Prostate gland (tissue), 2 donors: ENCODE measurements around the gene EDA2R.

Experiments used
- POLR2A ChIP-seq: fragments of 450-650 bp; IDR thresholded peaks from one replicate; pipeline ENCODE4 v1.6.1; 2016; ENCODE audit warnings: antibody characterized with exemption, mild to moderate bottlenecking
- POLR2AphosphoS5 ChIP-seq: sonication (generic); formaldehyde crosslinking; IDR thresholded peaks from one replicate; pipeline ENCODE4 v1.6.1; 2017; ENCODE audit warnings: antibody characterized with exemption
- TF ChIP-seq, protein P1 (sequence below), 4 experiments: fragments of 200-600 bp in 2 of 4; fragments of 450-650 bp in 2 of 4; sonication (generic) in 2 of 4; IDR thresholded peaks; 1 replicate in 3 of 4; 2 replicates in 1 of 4; pipeline ENCODE4 v1.5.1; 2016 to 2019; ENCODE audit warnings: antibody characterized with exemption in 4 of 4, mild to moderate bottlenecking in 2 of 4, moderate library complexity in 2 of 4

DNA sequence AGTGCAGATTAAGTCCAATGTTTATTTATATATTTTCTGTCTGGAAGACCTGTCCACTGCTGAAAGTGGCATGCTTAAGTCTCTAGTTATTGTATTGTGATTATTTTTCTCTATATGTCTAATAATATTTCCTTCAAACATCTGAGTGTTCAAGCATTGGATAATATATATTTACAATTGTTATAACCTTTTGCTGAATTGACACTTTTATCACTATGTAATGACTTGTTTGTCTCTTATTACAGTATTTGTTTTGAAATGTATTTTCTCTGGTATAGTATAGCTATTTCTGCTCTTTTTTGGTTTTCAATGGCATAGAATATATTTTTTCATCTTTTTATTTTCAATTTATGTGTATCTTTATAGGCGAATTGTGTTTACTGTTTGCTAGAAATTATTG is 59.7 kb downstream of the EDA2R start:
- TF ChIP-seq, protein P1, sequence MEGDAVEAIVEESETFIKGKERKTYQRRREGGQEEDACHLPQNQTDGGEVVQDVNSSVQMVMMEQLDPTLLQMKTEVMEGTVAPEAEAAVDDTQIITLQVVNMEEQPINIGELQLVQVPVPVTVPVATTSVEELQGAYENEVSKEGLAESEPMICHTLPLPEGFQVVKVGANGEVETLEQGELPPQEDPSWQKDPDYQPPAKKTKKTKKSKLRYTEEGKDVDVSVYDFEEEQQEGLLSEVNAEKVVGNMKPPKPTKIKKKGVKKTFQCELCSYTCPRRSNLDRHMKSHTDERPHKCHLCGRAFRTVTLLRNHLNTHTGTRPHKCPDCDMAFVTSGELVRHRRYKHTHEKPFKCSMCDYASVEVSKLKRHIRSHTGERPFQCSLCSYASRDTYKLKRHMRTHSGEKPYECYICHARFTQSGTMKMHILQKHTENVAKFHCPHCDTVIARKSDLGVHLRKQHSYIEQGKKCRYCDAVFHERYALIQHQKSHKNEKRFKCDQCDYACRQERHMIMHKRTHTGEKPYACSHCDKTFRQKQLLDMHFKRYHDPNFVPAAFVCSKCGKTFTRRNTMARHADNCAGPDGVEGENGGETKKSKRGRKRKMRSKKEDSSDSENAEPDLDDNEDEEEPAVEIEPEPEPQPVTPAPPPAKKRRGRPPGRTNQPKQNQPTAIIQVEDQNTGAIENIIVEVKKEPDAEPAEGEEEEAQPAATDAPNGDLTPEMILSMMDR (IDR thresholded peaks at IDR 0.05): no peak
- TF ChIP-seq POLR2AphosphoS5 (no peak), POLR2A (no peak)
